NCI-H345 treated with DMSO at 0.1 percent for 48 hours (cell line): ENCODE results near the gene OMP.
"Not testable (repeated sequence)": the region's sequence is repeated elsewhere in the genome, so short reads cannot be mapped to it uniquely, and the experiment has no call there.

Experiments used
- DNase-seq: peaks from one replicate; lab custom pipeline; 2025; ENCODE audit not compliant: unreplicated experiment; lab: John Stamatoyannopoulos, UW

OMP gene

DNA sequence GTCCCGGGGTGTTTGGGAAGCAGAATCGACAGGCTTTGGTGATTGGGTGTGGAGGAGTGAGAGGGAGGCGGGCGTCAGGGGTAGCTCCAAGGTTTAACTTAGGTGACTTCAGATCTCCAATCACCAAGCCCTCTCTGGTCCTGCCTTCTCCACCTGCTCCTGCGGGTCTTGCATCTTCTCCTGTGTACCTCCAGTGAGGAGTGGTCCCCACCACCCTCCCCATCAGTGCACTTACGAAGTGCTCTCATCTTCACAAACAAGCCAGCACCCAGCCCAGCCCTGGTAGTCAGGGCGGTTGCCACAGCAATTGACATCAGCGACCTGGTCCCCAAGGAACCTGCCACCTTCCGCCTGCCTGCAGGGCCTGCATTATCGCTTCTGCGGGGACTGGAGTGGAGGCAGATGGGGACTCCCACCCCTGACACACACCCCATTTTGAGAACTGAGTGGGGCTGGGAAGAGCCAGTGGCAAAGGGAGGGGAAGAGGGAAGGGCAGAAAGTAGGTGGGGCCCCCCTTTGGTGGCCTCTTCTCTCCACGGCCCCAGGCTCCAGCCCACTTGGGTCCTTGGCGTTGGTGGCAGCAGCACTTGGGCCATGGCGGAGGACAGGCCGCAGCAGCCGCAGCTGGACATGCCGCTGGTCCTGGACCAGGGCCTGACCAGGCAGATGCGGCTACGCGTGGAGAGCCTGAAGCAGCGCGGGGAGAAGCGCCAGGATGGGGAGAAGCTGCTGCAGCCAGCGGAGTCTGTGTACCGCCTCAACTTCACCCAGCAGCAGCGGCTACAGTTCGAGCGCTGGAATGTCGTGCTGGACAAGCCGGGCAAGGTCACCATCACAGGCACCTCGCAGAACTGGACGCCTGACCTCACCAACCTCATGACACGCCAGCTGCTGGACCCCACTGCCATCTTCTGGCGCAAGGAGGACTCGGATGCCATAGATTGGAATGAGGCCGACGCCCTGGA lies at the start of gene OMP:
OMP (plus strand) TSS at position 595 of the 965 bp plus-strand sequence; CDS start at position 595, 0 bp downstream.
- DNase-seq: no peak

- DNase-seq: no peak
Measured at GRCh38 chr11:77053217-77054015, 49.2 kb upstream of the OMP start.

GRCh38 chr11:77054084-77054483 lies 48.6 kb upstream of the OMP start:
- DNase-seq: no peak

GRCh38 chr11:77055101-77055561 lies 47.5 kb upstream of the OMP start:
- no peak for DNase-seq

DNA sequence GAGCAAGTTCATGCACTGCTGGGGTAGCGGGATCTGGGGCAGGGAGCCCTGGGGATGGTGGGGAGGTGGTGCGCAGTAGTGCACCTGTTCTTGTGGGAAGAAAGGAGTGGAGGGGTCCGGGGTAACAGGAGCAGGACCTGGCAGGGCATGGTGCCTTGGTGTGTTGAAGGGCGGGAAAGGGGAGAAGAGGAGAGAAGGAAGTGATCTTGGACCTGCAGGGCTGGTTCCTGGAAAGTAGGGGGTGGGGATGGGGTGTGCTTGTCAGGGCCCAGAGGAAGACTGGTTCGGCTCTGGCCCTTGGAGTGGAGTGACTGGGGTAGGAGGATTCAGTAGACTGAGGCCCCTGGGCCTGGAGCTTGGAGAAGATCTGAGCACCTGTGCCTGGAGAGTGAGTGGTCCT lies 46.7 kb upstream of the OMP start:
- no peak for DNase-seq

DNA sequence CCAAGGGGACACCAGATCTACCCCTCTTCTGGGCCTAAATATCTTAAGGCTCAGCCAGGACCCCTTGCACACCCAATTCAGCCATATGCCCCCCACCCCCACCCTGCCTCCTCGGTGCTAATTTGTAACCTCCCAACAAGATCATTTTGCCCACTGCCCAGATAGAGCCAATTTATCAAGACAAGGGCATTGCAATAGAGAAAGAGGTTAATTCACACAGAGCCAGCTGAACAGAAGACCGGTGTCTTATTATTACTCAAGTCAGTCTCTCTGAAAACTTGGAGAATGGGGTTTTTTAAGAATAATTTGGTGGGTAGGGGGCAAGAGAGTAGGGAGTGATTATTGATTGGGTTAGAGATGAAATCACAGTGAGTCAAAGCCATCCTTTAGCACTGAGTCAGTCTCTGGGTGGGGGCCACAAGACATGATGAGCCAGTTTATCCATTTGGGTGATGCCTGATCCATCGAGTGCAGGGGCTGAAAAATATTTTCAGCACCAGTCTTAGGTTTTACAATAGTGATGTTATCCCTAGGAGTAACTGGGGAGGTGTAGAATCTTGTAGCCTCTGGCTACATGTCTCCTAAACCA lies 45.7 kb upstream of the OMP start:
- DNase-seq: no peak

DNA sequence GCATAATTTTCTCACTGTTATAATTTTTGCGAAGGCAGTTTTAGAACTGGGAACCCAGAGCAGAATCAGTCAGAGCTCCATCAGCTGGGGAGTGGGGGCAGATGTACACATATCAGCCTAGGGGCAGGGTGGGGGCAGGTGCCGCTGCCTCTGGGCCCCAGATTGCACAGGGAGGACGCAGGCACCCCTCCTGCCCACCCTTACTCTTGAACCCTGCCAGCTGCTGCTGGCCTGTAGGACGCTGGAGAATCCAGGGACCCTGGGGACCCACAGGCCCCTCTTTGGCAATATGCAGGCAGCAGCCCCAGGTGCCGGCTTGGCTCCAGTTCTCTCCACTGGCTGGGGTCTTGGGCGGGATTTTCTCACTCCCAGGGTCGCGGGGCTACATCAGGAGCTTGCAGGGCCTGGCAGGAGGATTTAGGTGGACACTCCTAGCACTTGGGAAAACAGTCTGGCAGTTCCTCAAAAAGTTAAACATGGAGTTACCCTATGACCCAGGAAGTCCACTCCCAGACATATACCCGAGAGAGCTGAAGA lies 44.6 kb upstream of the OMP start:
- DNase-seq: no peak

- DNase-seq: no peak
Measured at GRCh38 chr11:77058900-77059299, 43.7 kb upstream of the OMP start.

DNA sequence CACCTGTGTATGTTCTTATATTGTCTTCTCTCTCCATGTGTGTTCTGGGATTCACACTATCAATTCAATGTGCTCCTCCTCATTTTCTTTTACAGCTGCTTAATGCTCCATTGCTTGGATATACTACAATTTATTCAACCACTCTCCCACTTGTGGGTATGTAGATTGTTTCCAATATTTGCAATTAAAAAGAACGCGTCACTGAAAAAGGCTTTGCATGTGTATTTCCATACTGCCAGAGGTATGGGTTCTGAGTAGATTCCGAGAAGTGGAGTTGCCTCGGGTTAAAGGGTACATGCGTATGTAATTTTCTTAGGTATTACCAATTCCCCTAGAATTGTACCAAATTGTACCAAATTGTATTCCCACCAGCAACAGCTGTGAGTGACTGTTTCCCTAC lies 42.8 kb upstream of the OMP start:
- no peak for DNase-seq

GRCh38 chr11:77060234-77060633 lies 42.4 kb upstream of the OMP start:
- DNase-seq: no peak

DNA sequence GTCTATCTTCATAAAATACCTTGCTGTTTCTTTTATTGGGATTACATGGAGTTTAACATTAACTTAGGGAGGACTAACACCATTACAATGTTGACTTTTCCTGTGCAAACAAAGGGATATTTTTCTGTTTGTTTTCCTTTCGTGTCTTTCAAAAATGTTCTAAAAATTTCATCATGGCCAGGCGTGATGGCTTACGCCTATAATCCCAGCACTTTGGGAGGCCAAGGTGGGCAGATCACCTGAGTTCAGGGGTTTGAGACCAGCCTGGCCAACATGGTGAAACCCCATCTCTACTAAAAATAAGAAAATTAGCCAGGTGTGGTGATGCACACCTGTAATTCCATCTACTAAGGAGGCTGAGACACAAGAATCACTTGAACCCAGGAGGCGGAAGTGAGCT lies 41.4 kb upstream of the OMP start:
- DNase-seq: not testable (repeated sequence)

- DNase-seq: no peak
Measured at GRCh38 chr11:77062924-77063323, 39.7 kb upstream of the OMP start.

GRCh38 chr11:77063407-77063806 lies 39.2 kb upstream of the OMP start:
- no peak for DNase-seq

GRCh38 chr11:77063861-77064260 lies 38.8 kb upstream of the OMP start:
- no peak for DNase-seq

- DNase-seq: no peak
Measured at GRCh38 chr11:77064648-77065217, 37.9 kb upstream of the OMP start.

GRCh38 chr11:77065878-77066228 lies 36.8 kb upstream of the OMP start:
- no peak for DNase-seq

DNA sequence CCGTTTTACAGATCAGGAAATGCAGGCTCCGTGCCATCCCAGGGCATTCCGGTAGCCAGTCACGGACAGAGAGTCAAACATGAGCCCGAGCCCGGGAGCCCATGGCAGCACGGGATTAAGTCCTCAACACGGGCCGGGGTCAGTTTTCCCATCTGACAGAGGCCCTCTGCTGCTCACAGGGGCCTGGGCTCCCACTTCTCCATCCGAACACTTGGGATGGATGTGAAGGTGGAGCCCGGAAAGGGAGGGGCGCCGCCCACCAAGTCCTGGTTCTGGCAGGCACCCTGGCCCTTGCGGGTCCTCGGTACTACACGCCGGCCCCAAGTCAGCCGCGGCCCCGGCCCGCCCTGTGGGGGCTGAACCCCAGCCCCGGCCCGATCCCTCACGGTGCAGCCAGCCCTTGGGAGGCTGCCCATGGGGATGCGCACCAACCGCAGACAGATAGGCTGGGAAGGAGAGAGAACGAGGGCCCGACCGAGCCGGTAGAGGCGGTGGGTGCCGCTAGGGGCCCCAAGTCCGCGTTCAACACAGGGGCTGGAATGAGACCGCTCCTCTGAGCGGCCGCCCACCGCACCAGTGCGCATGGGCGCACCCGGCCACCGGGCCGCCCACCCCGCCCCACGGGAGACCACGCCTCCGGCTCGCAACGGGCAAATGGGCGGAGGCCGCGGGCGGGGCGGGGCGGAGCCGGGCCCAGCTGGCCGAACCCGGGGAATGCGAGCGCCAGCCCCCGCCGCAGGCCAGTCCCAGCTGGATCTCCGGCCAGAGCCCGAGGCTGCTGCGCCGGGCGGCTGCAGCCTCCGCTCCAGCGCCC lies 36.2 kb upstream of the OMP start, which contains the start of gene CAPN5:
CAPN5 (plus strand) TSS at position 743 of the 814 bp plus-strand sequence. CDS start 17,916 bp downstream, outside the sequence.
- DNase-seq: peak; percentile 57

DNA sequence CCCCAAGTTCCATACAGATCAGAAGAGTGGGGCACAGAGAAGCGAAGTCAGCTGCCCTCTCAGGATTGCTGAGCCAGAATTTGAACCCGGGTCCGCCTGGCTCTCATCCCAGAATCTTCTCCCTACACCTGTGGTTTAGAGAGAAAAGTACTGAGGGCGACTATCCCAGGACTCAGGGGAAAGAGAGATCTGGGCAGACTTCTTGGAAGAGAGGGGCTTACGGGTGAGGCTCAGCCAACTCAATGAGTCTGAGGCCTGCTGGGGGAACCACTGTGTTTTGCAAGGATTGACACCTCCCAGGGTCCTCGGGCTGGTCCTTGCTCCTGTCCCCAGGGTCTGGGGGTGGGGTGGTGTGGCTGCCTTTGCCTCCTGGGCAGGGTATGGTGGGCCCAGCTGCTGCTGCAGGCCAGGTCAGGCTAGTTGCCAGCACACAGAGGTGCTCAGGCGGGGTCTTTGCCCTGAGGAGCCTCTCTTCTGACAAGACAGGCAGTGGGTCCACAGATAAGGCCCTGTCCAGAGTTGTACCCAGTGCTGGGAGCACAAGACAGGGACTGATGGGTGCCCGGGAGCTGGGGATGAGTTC lies 34.7 kb upstream of the OMP start:
- DNase-seq: no peak

DNA sequence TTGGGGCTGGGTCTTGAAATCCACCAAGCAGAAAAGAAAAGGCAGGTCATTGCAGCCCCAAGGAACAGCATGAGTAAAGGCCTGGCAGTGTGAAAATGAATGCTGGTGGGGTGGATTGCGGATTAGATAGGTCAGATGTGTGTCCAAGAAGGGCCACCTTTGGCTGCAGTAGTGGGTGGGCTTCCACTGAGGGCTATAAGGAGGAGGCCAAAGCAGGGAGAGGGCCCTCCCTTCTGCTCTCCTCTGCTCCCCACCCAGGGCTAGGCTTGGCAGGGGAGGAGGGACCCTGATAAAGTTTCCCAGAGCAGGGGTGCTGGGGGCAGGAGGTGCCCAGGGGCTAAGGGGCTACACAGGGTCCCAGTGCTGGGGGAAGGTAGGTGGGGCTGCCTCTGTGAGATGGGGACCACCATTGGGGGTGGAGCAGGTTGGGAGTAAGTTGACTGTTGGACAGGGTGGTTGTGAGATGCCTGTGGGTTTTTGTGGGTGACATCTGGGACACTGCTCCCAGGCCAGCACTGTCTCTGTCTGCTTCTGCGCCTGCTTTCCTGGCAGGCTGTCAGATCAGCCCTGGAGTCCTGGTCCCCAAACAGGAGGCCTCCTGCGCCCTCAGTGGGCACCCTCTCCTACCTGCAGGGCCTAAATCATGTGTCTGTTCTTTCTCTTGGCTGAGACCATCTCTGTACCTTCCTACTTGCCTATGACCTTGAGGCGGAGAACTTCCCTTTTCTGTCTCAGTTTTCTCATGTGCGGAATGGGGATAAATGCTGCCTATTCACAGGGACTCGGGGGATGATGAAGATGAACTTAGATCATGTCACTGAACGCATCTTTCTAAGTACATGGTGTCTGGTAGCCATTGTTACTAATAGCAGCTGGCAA lies 33.9 kb upstream of the OMP start:
- no peak for DNase-seq
